Bronchial epithelial cell (primary cell): ENCODE data around the gene RPUSD3. TPM values are rescaled to one million over a fixed set of nuclear protein-coding genes. Genes with fewer than 3 reads are reported as not detected.
A peak's percentile ranks its signal among the peaks of the same experiment; 100 is the strongest.
"Not testable (repeated sequence)": the region's sequence is repeated elsewhere in the genome, so short reads cannot be mapped to it uniquely, and the experiment has no call there.

Source experiments
- DNase-seq: peaks from one replicate; pipeline ENCODE4 v3.0.0-alpha.2; 2010; ENCODE audit warnings: low read depth
- FAIRE-seq: peaks from 2 replicates; lab custom pipeline; 2011; peaks lifted over from hg19 to GRCh38; lab: Jason Lieb, UNC
- H3K27me3 ChIP-seq: 2 replicates; pipeline ENCODE4 v1.5.1; 2011; ENCODE audit warnings: low read length; ENCODE audit not compliant: control insufficient read depth, insufficient read depth
- H3K36me3 ChIP-seq: 2 replicates; pipeline ENCODE4 v1.5.1; 2011; ENCODE audit warnings: low read length; ENCODE audit not compliant: control insufficient read depth, insufficient read depth
- H3K4me3 ChIP-seq: 2 replicates; pipeline ENCODE4 v1.5.1; 2011; ENCODE audit warnings: mild to moderate bottlenecking, low read depth, low read length, control low read depth
- CTCF ChIP-seq: IDR thresholded peaks from 2 replicates; pipeline ENCODE4 v1.5.1; 2011; ENCODE audit warnings: mild to moderate bottlenecking, moderate library complexity, low read length, control low read depth, inconsistent platforms; ENCODE audit not compliant: insufficient read depth, severe bottlenecking
- total RNA-seq: library from RNA; depleted of rRNA; stranded (reverse); fragments of >200 nt; gene quantifications from 2 replicates; pipeline ENCODE4 v1.2.1, GENCODE V29; 2014

RPUSD3 gene
- total RNA-seq, 1 donor from 2014 or later = 34.5 TPM

DNA sequence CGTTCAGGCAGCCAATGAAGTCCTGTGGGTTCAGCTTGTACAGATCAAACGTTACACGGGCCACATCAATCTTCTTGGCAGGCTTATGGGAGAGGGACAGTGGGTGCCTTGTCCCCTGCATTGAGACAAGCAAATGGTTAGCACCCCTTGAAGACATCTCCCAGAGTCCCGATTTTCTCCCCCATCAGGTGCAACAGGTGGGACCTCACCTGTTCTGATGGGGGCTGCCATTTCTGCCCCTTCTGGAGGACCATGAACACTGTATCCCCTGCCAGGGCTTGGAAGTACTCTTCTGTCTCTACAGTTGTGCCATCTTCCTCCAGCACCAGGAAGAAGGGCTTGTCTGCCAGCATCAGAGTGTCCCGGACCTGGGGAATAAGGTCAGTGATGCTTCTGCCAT, 26.1 kb upstream of the RPUSD3 start:
- Histone ChIP-seq H3K27me3 (no peaks in the 10 kb centered on the region), H3K36me3 (no peaks in the 10 kb centered on the region), H3K4me3 (no peak overlapping the region)
- DNase-seq (no peak), FAIRE-seq (no peak)
- no peak for TF ChIP-seq CTCF

DNA sequence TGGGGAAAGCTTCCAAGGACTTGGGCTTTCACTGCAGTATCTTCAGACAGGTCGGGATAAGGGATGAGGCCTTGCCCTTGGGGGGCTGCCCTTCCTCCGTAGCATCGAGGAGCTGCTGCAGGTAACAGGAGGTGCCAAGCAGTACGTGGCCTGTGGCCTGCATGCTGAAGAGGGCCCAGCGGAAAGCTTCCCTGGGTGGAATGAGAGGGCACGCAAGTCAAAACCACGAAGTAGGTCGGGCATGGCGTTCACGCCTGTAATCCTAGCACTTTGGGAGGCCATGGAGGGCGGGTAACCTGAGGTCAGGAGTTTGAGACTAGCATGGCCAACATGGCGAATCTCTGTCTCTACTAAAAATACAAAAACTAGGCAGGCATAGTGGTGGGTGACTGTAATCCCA, 23.3 kb upstream of the RPUSD3 start:
- DNase-seq (no peak), FAIRE-seq (no peak)
- no peak for TF ChIP-seq CTCF
- no peaks in the 10 kb centered on the region for H3K36me3 ChIP-seq
- no peak overlapping the region for H3K4me3 ChIP-seq
- H3K27me3 ChIP-seq = peaks cover under 1% of the 10 kb centered on the region

DNA sequence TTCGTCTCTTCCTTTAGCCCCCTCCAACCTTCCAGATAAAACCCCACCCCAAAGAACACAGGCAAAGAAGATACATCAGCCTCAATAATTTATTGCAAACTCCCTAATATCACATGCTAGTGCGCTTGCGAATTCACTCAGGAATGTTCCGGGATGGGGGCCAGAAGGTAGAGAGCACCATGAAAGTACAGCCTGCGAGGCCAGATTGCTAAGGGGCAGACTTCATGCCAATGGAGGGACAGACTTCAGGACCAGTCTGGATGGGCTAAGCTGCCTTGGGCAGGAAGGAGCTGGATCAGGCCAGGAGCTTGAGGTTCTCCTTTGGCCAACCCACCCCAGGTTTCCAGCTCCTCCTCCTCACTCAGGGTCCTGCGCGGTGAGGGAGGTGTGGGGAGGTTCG, 22.8 kb upstream of the RPUSD3 start:
- FAIRE-seq (no peak), DNase-seq (no peak)
- Histone ChIP-seq H3K4me3 (no peak overlapping the region), H3K36me3 (no peaks in the 10 kb centered on the region), H3K27me3 (peaks cover 3% of the 10 kb centered on the region)
- TF ChIP-seq CTCF = no peak

DNA sequence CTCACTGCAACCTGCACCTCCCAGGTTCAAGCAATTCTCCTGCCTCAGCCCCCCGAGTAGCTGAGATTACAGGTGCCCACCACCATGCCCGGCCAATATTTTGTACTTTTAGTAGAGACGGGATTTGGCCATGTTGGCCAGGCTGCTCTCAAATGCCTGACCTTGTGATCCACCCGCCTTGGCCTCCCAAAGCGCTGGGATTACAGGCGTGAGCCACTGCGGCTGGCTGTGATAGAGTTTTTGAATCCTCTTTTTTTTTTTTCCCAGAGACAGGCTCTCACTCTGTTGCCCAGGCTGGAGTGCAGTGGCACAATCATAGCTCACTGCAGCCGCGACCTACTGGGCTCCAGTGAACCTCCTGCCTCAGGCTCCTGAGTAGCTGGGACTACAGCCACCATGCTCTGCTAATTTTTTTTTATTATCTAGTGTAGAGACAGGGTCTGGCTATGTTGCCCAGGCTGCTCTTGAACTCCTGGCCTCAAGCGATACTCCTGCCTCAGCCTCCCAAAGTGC, 21.4 kb upstream of the RPUSD3 start:
- DNase-seq, FAIRE-seq, H3K4me3 ChIP-seq: not testable (repeated sequence)

DNA sequence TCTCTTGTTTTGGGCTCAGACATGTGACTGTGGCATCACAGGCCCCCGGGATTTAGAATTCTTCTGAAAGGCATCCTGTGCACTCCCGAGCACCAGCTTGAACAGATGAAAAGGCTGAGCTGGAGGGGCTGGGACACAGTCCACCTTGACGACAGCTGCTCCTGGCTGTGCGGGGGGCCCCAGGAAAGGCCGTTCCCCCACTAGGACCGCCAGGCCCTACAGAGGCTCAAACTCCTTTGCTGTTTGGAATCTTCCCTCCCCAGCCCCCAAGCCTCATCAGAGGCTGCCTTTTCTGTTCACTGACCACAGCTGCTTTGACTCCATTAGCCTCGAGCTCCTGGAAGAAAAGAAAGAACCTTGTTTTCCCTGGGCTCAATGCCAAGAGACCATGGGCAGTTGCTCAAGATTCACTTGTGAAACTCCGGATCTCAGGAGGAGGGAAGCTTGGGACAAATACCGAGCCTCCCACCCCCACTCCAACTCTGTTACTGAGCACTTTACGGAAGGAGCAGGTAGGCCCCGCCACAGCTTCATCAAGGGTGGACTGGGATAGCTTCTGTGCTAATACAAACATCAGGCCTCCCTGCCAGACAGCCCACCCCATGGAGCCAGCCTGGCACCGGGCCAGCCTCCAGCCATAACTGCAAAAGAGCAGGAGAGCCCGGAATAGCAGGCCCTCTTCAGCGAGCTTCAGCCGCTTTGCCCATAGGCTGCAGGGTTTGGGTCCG, 20.6 kb upstream of the RPUSD3 start:
- FAIRE-seq = no peak
- no peak for TF ChIP-seq CTCF
- Histone ChIP-seq H3K27me3 (peaks cover 3% of the 10 kb centered on the region), H3K4me3 (no peak overlapping the region), H3K36me3 (no peaks in the 10 kb centered on the region)
- peak; percentile 54 for DNase-seq

More for the DNA sequence above, 21.4 kb upstream of the RPUSD3 start:
- not testable (repeated sequence) for H3K36me3 ChIP-seq, H3K27me3 ChIP-seq

- FAIRE-seq (no peak), DNase-seq (no peak)
- Histone ChIP-seq H3K36me3 (no peaks in the 10 kb centered on the region), H3K27me3 (peaks cover 3% of the 10 kb centered on the region), H3K4me3 (peak overlapping the region; percentile 23)
- TF ChIP-seq CTCF = no peak
These were observed 19.4 kb upstream of the RPUSD3 start for GRCh38 chr3:9863058-9863772.
